Vagina (tissue), 2 donors: Measurements from ENCODE around the gene GPX7. TPM values are rescaled to one million over a fixed set of nuclear protein-coding genes. Genes with fewer than 3 reads are reported as not detected.
A peak's percentile ranks its signal among the peaks of the same experiment; 100 is the strongest.

Experiments
- DNase-seq, 2 donors: peaks; one replicate each; pipeline ENCODE4 v3.0.0-alpha.2; 2017; ENCODE audit errors: extremely low spot score in 2 of 2
- H3K27ac ChIP-seq: fragments of 200-600 bp; sonication (generic); one replicate; pipeline ENCODE4 v1.5.1; 2019
- H3K27me3 ChIP-seq: fragments of 200-600 bp; sonication (generic); one replicate; pipeline ENCODE4 v1.5.1; 2019
- H3K36me3 ChIP-seq, 2 donors: fragments of 200-600 bp; sonication (generic); one replicate each; pipeline ENCODE4 v1.5.1; 2017 to 2019
- H3K4me1 ChIP-seq: fragments of 200-600 bp; sonication (generic); one replicate; pipeline ENCODE4 v1.5.1; 2019
- H3K4me3 ChIP-seq, 2 donors: fragments of 200-600 bp; sonication (generic); 1 replicate in 1 of 2; 2 replicates in 1 of 2; pipeline ENCODE4 v1.5.1; 2016 to 2019
- H3K9me3 ChIP-seq: fragments of 200-600 bp; sonication (generic); one replicate; pipeline ENCODE4 v1.5.1; 2019
- POLR2A ChIP-seq, 2 donors: fragments of 450-650 bp; IDR thresholded peaks; one replicate each; pipeline ENCODE4 v1.6.1; 2017; ENCODE audit warnings: antibody characterized with exemption in 2 of 2, mild to moderate bottlenecking in 2 of 2, moderate library complexity in 2 of 2
- POLR2AphosphoS5 ChIP-seq, 2 donors: sonication (generic); formaldehyde crosslinking; IDR thresholded peaks; one replicate each; pipeline ENCODE4 v1.9.0; 2017; ENCODE audit warnings: antibody characterized with exemption in 2 of 2, mild to moderate bottlenecking in 2 of 2, low read depth in 1 of 2; ENCODE audit not compliant: insufficient read depth in 1 of 2
- intact Hi-C: fragments of 100-400 bp; cut with DNase I; formaldehyde crosslinking; loops from one replicate; pipeline ENCODE4 v1.15.1; 2023
- total RNA-seq: library from RNA; depleted of rRNA; stranded (reverse); fragments of >200 nt; gene quantifications from one replicate; pipeline ENCODE4 v1.2.3, GENCODE V29; 2016
- TF ChIP-seq, protein P1 (sequence below), 3 experiments: fragments of 450-650 bp in 2 of 3; fragments of 200-600 bp in 1 of 3; sonication (generic) in 1 of 3; IDR thresholded peaks; one replicate each; pipeline ENCODE4 v1.5.1; 2017 to 2019; ENCODE audit warnings: antibody characterized with exemption in 3 of 3, mild to moderate bottlenecking in 2 of 3, moderate library complexity in 2 of 3

The GPX7 gene
- total RNA-seq, 1 donor from 2014 or later: 9.8 TPM

DNA sequence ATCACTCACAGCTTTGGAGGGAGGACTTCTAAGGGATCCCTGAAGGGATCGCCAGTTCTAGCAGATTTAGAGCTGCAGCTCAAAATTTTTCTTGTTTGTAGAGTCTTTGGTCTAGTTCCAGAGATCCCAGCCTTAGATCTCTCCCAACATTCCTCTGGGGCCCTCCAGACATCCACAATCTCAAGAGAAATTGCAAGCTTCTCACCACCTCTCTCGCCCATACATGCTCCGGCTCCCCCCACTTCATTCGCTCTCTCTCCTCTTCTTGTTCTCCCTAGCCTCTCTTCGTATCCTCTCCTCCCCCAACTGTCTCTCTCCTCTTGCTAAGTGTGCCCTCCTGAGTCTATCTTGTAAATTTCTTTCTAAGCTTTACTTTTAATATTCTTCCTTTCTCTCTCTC is 34.2 kb upstream of the GPX7 start:
- no peak overlapping the region for H3K4me3 ChIP-seq
- H3K27ac ChIP-seq: no peak overlapping the region
- H3K4me1 ChIP-seq: no peaks in the 10 kb centered on the region
- no peaks in the 10 kb centered on the region for H3K36me3 ChIP-seq
- DNase-seq: no peak
- no peaks in the 10 kb centered on the region for H3K9me3 ChIP-seq
- intact Hi-C loops: no loop called here
- no peaks in the 10 kb centered on the region for H3K27me3 ChIP-seq
- TF ChIP-seq POLR2A (IDR thresholded peaks at IDR 0.05): no peak
- TF ChIP-seq, protein P1, sequence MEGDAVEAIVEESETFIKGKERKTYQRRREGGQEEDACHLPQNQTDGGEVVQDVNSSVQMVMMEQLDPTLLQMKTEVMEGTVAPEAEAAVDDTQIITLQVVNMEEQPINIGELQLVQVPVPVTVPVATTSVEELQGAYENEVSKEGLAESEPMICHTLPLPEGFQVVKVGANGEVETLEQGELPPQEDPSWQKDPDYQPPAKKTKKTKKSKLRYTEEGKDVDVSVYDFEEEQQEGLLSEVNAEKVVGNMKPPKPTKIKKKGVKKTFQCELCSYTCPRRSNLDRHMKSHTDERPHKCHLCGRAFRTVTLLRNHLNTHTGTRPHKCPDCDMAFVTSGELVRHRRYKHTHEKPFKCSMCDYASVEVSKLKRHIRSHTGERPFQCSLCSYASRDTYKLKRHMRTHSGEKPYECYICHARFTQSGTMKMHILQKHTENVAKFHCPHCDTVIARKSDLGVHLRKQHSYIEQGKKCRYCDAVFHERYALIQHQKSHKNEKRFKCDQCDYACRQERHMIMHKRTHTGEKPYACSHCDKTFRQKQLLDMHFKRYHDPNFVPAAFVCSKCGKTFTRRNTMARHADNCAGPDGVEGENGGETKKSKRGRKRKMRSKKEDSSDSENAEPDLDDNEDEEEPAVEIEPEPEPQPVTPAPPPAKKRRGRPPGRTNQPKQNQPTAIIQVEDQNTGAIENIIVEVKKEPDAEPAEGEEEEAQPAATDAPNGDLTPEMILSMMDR (IDR thresholded peaks at IDR 0.05): no peak
- TF ChIP-seq POLR2AphosphoS5 (IDR thresholded peaks at IDR 0.05; ENCODE audit: insufficient read depth in 1 of 2, low read depth in 1 of 2): no peak

DNA sequence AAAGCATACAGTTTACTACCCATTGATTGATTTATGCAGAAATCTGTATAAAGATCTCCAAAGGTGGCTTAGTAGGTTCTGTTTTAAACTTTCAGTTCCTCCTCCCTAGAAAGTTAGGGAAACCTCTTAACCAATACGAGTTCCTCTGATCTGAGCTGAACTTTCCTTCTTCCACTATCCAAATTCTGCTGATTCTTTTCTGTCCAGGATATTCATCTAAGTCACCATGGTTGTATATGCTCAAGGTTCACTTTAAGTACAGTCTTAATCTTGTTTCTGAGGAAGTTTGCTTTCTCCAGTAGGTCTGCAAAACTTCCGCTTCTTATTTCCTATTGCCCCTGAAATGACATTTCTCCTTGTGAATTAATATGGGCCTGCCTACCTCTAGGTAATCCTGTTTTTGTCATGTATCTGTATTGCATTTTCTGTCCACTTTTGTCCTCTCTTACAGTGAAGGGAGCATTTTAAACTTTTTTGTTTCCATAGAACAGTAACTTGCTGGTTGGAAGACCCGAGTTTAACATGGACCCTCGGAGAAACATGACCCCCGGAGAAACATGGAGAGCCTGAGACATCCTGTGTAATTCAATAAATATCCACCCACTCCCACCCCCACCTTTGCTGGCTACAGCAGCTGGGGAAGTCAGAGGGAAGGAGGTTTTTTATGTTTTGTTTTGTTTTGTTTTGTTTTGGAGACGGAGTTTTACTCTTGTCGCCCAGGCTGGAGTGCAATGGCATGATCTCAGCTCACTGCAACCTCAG is 32.5 kb upstream of the GPX7 start:
- intact Hi-C loops: no loop called here
- no peaks in the 10 kb centered on the region for H3K9me3 ChIP-seq

DNA sequence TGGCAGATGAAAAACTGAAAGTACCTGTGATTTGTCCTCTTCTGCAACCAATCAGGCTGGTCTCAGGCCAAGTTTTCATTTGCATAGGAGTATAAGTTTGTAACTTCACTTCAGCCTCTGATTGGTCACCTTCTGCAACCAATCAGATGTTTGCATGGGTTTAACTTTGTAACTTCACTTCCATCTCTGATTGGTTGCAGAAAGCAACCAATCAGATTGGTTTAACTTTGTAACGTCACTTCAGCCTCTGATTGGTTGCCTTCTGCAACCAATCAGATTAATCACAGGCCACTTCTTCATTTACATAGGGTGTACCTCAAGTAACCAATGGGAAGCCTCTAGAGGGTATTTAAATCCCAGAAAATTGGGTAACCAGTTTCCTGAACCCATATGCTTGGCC is 30.4 kb upstream of the GPX7 start:
- Histone ChIP-seq H3K36me3 (no peaks in the 10 kb centered on the region), H3K4me1 (peaks cover 15% of the 10 kb centered on the region), H3K27me3 (no peaks in the 10 kb centered on the region), H3K27ac (no peak overlapping the region), H3K9me3 (no peaks in the 10 kb centered on the region), H3K4me3 (no peak overlapping the region)
- intact Hi-C loops: no loop called here
- TF ChIP-seq POLR2A (IDR thresholded peaks at IDR 0.05): no peak
- TF ChIP-seq, protein P1 (IDR thresholded peaks at IDR 0.05): no peak
- TF ChIP-seq POLR2AphosphoS5 (IDR thresholded peaks at IDR 0.05; ENCODE audit: insufficient read depth in 1 of 2, low read depth in 1 of 2): no peak
- no peak for DNase-seq

More for the DNA sequence above, 32.5 kb upstream of the GPX7 start:
- DNase-seq: no peak
- H3K27ac ChIP-seq: no peak overlapping the region
- no peak for TF ChIP-seq POLR2AphosphoS5 (IDR thresholded peaks at IDR 0.05; ENCODE audit: insufficient read depth in 1 of 2, low read depth in 1 of 2)
- TF ChIP-seq, protein P1 (IDR thresholded peaks at IDR 0.05): no peak
- no peaks in the 10 kb centered on the region for H3K36me3 ChIP-seq
- H3K4me3 ChIP-seq: no peak overlapping the region
- H3K4me1 ChIP-seq: peaks cover 8% of the 10 kb centered on the region
- no peaks in the 10 kb centered on the region for H3K27me3 ChIP-seq

DNA sequence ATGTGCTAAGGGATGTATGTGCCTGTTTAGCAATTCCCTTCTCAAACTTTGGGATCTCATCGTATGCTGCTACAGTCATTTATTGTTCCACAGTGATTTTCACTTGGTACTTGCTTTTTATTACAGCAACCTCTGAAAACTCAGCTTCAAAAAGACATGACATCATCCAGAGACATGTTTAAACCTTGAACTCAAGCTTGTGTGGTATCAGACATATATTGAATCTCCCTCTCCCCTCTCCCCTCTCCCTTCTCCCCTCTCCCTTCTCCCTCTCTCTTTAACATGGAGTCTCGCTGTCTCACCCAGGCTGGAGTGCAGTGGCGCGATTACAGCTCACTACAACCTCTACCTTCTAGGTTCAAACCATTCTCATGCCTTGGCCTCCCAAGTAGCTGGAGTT is 29.8 kb upstream of the GPX7 start:
- TF ChIP-seq POLR2A (IDR thresholded peaks at IDR 0.05) (no peak), POLR2AphosphoS5 (IDR thresholded peaks at IDR 0.05; ENCODE audit: insufficient read depth in 1 of 2, low read depth in 1 of 2) (no peak)
- TF ChIP-seq, protein P1 (IDR thresholded peaks at IDR 0.05): no peak
- Histone ChIP-seq H3K27me3 (no peaks in the 10 kb centered on the region), H3K27ac (no peak overlapping the region), H3K36me3 (no peaks in the 10 kb centered on the region), H3K4me1 (peaks cover 15% of the 10 kb centered on the region), H3K9me3 (no peaks in the 10 kb centered on the region), H3K4me3 (no peak overlapping the region)
- DNase-seq: no peak
- intact Hi-C loops: no loop called here

DNA sequence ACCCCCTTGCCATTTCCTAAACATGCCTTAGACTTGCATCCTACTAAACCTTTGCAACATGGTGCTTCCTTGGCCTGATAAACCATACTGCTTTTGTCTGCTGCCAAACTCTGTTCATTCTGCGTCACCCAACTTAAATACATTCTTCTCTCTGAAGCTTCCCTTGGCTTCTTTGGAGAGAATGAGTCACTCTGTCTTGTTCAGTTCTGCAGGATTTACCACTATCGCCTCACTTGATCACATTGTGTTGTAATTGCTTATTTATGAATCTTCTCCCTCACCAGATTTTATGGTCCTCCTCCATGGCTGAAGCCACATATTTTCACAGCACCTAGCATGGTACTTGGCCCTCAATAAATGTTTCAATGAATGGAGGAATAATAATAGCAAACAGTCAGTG is 27.6 kb upstream of the GPX7 start:
- H3K27ac ChIP-seq: no peak overlapping the region
- DNase-seq: no peak
- intact Hi-C loops: no loop called here
- H3K4me1 ChIP-seq: peaks cover 15% of the 10 kb centered on the region
- TF ChIP-seq POLR2AphosphoS5 (IDR thresholded peaks at IDR 0.05; ENCODE audit: insufficient read depth in 1 of 2, low read depth in 1 of 2): peak in 1 of 2 donors; percentile 86
- TF ChIP-seq, protein P1 (IDR thresholded peaks at IDR 0.05): no peak
- H3K36me3 ChIP-seq: no peaks in the 10 kb centered on the region
- H3K4me3 ChIP-seq: no peak overlapping the region
- no peaks in the 10 kb centered on the region for H3K9me3 ChIP-seq
- no peaks in the 10 kb centered on the region for H3K27me3 ChIP-seq
